ENCODE results near the gene GTF2F2. TPM values are rescaled to one million over a fixed set of nuclear protein-coding genes. Genes with fewer than 3 reads are reported as not detected.

The GTF2F2 gene
- total RNA-seq, 2 experiments from 2014 or later = 15.0 to 15.1 TPM

DNA sequence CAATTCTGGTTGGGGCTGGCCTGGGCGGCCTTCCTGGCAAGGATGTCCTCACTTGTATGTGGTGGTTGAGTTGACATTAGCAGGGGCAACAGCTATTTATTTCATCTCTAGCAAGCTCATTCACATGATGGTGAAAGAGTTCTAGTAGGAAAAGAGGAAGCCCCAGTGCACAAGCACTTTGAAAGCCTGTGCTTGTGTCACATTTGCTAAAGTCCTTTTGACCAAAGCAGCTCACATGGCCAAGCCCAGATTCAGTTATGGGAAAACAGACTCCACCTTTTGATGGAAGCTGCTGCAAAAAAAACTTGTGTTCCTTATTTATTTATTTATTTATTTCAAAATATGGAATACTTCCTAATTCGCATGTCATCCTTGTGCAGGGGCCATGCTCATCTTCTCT, 17.2 kb downstream of the GTF2F2 start:
- peaks cover 23% of the 10 kb centered on the region for H3K36me3 Mint-ChIP-seq
- POLR2A ChIA-PET = no interaction called here
- no peak for ATAC-seq (ENCODE audit: low read depth)
- H3K9me3 Mint-ChIP-seq = peaks cover 8% of the 10 kb centered on the region
- no peak for DNase-seq
- no peak overlapping the region for H3K4me3 Mint-ChIP-seq
- no peaks in the 10 kb centered on the region for H3K27me3 Mint-ChIP-seq
- no peak overlapping the region for H3K27ac Mint-ChIP-seq
- H3K4me1 Mint-ChIP-seq = peaks cover 6% of the 10 kb centered on the region

DNA sequence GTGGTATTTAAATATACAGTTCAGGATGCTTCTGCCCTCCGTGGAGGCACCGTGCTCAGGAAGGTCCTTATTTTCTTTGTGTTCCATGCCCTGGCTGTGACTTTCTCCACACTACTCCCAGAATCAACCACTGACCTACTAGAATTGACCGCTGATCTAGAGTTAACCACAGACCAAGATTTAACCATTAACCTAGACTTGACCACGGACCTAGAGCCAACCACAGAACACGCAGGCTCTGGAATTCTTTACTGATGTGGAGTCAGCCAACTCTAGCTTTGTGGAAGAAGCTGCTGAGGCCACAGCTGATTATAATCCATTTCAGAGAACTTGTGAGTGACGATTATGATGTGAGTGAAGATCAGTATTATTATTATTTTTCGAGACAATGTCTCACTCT, 18.0 kb downstream of the GTF2F2 start:
- POLR2A ChIA-PET = no interaction called here
- Mint-ChIP-seq H3K27ac (no peak overlapping the region), H3K27me3 (no peaks in the 10 kb centered on the region), H3K9me3 (peaks cover 3% of the 10 kb centered on the region), H3K4me3 (no peak overlapping the region), H3K4me1 (peaks cover 5% of the 10 kb centered on the region), H3K36me3 (peaks cover 18% of the 10 kb centered on the region)
- DNase-seq (no peak), ATAC-seq (ENCODE audit: low read depth) (no peak)

DNA sequence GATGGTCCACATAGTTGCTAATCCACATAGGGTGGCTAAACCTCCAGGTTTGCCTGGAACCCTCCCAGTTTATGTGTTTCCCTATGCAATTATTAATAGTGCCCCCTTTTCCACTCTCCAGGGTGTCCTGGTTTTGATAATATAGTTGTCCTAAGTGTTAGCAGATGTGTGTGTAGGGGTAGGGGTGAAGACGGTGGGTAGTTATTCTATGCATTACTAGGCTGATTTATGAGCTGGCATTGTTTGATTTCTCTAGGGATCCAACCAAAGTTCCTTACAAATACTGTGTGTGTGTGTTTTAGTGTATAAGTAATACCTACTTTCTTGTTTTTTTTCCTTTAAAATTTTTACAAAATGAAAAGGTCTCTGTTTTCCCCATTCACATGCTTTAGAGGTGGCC, 21.1 kb downstream of the GTF2F2 start:
- peaks cover 5% of the 10 kb centered on the region for H3K4me1 Mint-ChIP-seq
- no peaks in the 10 kb centered on the region for H3K27me3 Mint-ChIP-seq
- POLR2A ChIA-PET = no interaction called here
- H3K4me3 Mint-ChIP-seq = no peak overlapping the region
- no peaks in the 10 kb centered on the region for H3K9me3 Mint-ChIP-seq
- ATAC-seq (ENCODE audit: low read depth) (no peak), DNase-seq (no peak)
- no peak overlapping the region for H3K27ac Mint-ChIP-seq
- H3K36me3 Mint-ChIP-seq = peaks cover 17% of the 10 kb centered on the region

DNA sequence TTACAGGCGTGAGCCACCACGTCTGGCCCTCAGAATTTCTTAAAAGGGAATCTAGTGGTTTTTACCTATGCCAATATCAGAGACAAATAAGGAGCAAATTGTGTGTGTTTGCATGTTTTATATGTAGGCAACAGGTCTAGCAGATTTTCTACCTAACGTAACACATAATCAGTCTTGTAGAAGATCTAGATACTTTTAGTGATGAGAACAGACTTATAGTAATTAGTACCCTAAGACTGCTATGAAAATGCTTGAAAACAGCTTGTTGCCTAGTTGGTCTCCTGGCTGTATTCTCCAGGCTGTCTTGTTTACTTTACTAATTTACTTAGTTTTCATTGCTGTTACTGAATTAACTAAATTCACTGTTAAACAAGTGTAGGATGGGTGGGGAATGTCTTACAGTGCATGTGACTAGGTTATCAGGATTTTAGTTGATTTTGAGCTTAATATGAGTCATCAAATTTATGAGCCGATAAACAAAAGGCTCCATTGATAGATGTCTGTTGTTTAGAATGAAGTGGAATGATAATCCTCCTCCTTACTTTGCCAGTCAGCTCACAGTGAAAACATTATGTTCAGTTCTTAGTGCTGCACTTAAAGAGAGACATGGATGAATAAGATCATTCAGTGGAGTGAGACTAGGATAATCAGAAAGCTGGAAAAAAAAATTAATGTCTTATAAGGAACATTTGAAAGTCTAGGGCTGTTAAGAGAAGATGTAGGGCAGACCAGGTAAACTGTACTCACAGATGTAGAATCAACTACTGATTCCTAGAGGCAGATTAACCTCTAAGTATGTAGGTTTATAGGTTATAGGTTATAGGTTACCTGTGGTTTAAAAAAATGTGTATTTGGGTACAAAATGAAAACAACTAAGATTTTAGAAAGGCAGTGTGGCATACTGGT, 22.4 kb downstream of the GTF2F2 start:
- Mint-ChIP-seq H3K9me3 (no peaks in the 10 kb centered on the region), H3K27ac (no peak overlapping the region), H3K36me3 (peaks cover 22% of the 10 kb centered on the region), H3K4me3 (no peak overlapping the region), H3K27me3 (no peaks in the 10 kb centered on the region), H3K4me1 (peaks cover 5% of the 10 kb centered on the region)
- DNase-seq = no peak
- no peak for ATAC-seq (ENCODE audit: low read depth)
- POLR2A ChIA-PET = no interaction called here

DNA sequence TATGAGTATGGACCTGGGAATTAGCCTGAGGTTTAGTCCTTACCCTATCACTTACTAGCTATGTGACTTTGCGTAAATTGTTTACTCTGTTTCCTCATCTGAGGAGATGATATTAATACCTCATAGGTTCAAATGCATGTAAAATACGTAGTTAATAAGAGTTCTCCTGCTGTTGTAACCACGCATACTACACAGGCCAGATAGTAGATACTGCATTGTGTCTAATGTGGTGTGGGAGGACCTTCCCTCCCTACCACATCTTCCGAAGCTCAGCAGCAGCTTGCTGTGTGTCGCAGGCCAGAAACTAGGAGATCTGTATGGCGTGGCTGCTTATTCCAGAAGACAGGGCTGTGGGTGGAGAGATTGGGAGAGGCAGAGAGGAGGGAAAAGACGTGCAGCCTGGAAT, 23.0 kb downstream of the GTF2F2 start:
- no peaks in the 10 kb centered on the region for H3K9me3 Mint-ChIP-seq
- no peak overlapping the region for H3K27ac Mint-ChIP-seq

DNA sequence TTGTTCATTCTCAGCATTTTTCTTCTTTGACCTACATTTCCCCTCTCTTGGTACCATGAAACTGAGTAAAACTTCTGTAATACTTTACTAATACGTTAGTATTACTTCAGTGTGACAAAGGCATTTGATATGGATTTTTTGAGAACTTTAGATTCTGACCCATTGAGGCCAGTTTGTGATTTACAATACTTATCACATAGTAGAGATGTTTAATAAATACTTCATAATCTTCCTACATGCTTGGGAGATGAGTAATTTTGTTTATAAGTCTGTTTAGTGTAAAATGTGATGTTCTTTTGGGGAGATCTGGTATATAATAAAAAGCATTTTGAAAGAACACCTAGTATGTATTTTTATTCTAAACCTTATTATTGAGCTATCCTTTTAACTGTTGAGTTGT, 29.7 kb downstream of the GTF2F2 start:
- no peaks in the 10 kb centered on the region for H3K9me3 Mint-ChIP-seq
- H3K4me3 Mint-ChIP-seq = no peak overlapping the region
- peaks cover 20% of the 10 kb centered on the region for H3K36me3 Mint-ChIP-seq
- H3K27ac Mint-ChIP-seq = no peak overlapping the region
- no peak for ATAC-seq (ENCODE audit: low read depth)
- H3K27me3 Mint-ChIP-seq = no peaks in the 10 kb centered on the region
- peaks cover 3% of the 10 kb centered on the region for H3K4me1 Mint-ChIP-seq
- POLR2A ChIA-PET = no interaction called here
- DNase-seq = no peak

More for the DNA sequence above, 23.0 kb downstream of the GTF2F2 start:
- Mint-ChIP-seq H3K27me3 (no peaks in the 10 kb centered on the region), H3K4me1 (peaks cover under 1% of the 10 kb centered on the region), H3K36me3 (peaks cover 18% of the 10 kb centered on the region), H3K4me3 (no peak overlapping the region)
- DNase-seq (no peak), ATAC-seq (ENCODE audit: low read depth) (no peak)
- POLR2A ChIA-PET = no interaction called here

DNA sequence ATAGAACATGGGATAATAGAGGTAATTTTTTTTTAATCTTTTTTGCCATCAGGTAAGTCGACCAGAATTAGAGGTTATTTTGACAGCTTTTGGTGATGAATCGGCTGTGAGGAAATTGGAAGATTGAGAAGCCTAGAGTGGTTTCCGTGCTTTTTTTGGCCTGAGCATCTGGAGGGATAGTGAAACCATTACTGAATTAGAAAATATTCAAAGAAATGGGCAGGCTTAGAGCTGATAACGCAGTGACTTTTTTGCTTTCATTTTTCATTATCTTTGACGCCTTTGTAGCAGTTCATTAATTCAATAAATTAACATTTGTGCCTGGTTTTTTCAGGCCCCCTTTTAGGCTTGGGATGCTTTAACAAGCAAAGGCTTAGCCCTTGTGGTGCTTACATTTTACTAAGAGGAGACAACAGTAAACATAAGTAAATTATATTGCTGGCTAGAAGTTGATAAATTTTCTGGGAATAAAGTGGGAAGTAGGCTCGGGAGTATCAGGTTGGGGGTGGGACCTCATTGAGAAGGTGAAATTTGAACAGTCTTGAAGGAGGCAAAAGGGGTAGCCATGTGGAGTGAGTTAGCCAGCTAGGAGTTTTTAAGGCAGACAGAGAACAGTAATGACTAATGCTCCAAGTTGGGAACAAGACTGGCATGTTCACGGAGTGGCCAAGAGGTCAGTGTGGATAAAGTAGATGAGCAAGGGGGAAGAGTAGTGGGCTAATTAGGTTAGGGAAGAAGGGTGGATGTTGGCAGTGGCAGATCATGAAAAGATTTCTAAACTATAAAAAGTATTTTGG, 36.5 kb downstream of the GTF2F2 start:
- Mint-ChIP-seq H3K27ac (no peak overlapping the region), H3K4me3 (no peak overlapping the region), H3K4me1 (no peaks in the 10 kb centered on the region), H3K36me3 (peaks cover 45% of the 10 kb centered on the region), H3K9me3 (peaks cover 3% of the 10 kb centered on the region), H3K27me3 (no peaks in the 10 kb centered on the region)
- DNase-seq (no peak), ATAC-seq (ENCODE audit: low read depth) (no peak)
- POLR2A ChIA-PET = no interaction called here

- no peak for DNase-seq
- Mint-ChIP-seq H3K27me3 (no peaks in the 10 kb centered on the region), H3K27ac (no peak overlapping the region), H3K9me3 (peaks cover 2% of the 10 kb centered on the region), H3K4me1 (no peaks in the 10 kb centered on the region), H3K36me3 (peaks cover 28% of the 10 kb centered on the region), H3K4me3 (no peak overlapping the region)
- POLR2A ChIA-PET = no interaction called here
- no peak for ATAC-seq (ENCODE audit: low read depth)
Measured at GRCh38 chr13:45162194-45162593, 41.9 kb downstream of the GTF2F2 start.

GRCh38 chr13:45162821-45163220, 42.5 kb downstream of the GTF2F2 start:
- Mint-ChIP-seq H3K36me3 (peaks cover 27% of the 10 kb centered on the region), H3K9me3 (peaks cover 1% of the 10 kb centered on the region), H3K27ac (no peak overlapping the region), H3K27me3 (no peaks in the 10 kb centered on the region), H3K4me3 (no peak overlapping the region), H3K4me1 (no peaks in the 10 kb centered on the region)
- DNase-seq (no peak), ATAC-seq (ENCODE audit: low read depth) (no peak)
- POLR2A ChIA-PET = no interaction called here

GRCh38 chr13:45166858-45167257, 46.5 kb downstream of the GTF2F2 start:
- POLR2A ChIA-PET = no interaction called here
- Mint-ChIP-seq H3K36me3 (peaks cover 21% of the 10 kb centered on the region), H3K4me1 (peaks cover 3% of the 10 kb centered on the region), H3K9me3 (no peaks in the 10 kb centered on the region), H3K4me3 (no peak overlapping the region), H3K27me3 (no peaks in the 10 kb centered on the region), H3K27ac (no peak overlapping the region)
- no peak for DNase-seq
- no peak for ATAC-seq (ENCODE audit: low read depth)

DNA sequence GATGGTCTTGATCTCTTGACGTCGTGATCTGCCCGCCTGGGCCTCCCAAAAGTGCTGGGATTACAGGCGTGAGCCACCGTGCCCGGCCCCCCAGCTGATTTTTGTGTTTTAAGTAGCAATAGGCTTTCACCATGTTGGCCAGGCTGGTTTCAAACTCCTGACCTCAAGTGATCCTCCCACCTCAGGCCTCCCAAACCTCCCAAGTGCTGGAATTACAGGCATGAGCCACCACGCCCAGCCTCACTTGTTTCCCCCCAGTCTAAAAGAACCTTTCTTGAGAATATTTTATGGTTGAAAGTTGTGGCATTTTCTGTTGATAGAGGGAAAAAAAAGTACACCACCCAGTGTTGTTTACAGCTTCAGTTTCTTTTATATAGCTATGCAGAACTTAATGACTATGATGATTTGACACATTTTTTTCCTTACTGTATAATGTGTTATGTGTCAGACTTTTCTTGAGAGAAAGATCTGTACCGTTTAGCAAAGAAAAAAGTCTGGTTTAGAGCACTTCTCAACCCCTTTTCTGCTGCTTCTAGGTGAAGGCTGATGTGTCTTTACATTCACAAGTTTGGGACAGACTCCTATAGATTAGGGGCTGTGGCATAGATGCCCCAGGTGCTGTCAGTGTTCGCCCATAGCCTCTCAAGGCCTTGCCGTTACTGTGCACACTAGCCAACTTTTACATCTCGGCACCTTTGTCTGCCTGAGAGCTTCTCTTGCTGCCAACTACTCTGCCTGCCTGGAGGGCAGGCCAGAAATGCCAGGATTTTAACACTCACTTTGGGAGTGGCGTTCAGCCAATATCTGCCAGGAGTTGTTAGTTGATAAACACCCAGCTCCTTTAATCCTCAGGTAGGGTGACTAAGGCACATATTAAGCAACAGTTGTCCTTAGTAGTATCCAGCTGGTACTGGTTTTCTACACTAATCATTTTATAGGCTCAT, 47.6 kb downstream of the GTF2F2 start:
- Mint-ChIP-seq H3K27me3 (no peaks in the 10 kb centered on the region), H3K27ac (no peak overlapping the region), H3K9me3 (no peaks in the 10 kb centered on the region), H3K4me1 (peaks cover 3% of the 10 kb centered on the region), H3K4me3 (no peak overlapping the region), H3K36me3 (peaks cover 29% of the 10 kb centered on the region)
- DNase-seq (no peak), ATAC-seq (ENCODE audit: low read depth) (no peak)
- POLR2A ChIA-PET = no interaction called here

- no peak overlapping the region for H3K4me3 Mint-ChIP-seq
- H3K36me3 Mint-ChIP-seq = peaks cover 34% of the 10 kb centered on the region
- no peak overlapping the region for H3K27ac Mint-ChIP-seq
- H3K27me3 Mint-ChIP-seq = no peaks in the 10 kb centered on the region
- peaks cover 6% of the 10 kb centered on the region for H3K4me1 Mint-ChIP-seq
- no peak for ATAC-seq (ENCODE audit: low read depth)
- POLR2A ChIA-PET = no interaction called here
- no peaks in the 10 kb centered on the region for H3K9me3 Mint-ChIP-seq
- no peak for DNase-seq
Measured at GRCh38 chr13:45168555-45168930, 48.2 kb downstream of the GTF2F2 start.

GRCh38 chr13:45174478-45174877, 54.2 kb downstream of the GTF2F2 start:
- POLR2A ChIA-PET = no interaction called here
- Mint-ChIP-seq H3K4me3 (no peak overlapping the region), H3K27me3 (no peaks in the 10 kb centered on the region), H3K27ac (no peak overlapping the region), H3K4me1 (peaks cover 16% of the 10 kb centered on the region), H3K9me3 (no peaks in the 10 kb centered on the region), H3K36me3 (peaks cover 41% of the 10 kb centered on the region)
- ATAC-seq (ENCODE audit: low read depth) = no peak
- no peak for DNase-seq
